Erythroblast (primary cell): ENCODE results near the gene LHFPL2.

Experiments
- GATA1 ChIP-seq: IDR thresholded peaks from 2 replicates; pipeline ENCODE4 v1.6.1; 2011; ENCODE audit warnings: low read depth, mild to moderate bottlenecking, control low read depth, low read length, moderate library complexity
- POLR2A ChIP-seq: IDR thresholded peaks from 2 replicates; pipeline ENCODE4 v1.6.1; 2011; ENCODE audit warnings: mild to moderate bottlenecking, low read length

- no peak for TF ChIP-seq POLR2A
- TF ChIP-seq GATA1 = no peak
Measured at GRCh38 chr5:78545406-78545805, 103.2 kb downstream of the LHFPL2 start.
